GM21515 (cell line): ENCODE results near the gene SULT1A4.
"Not testable (repeated sequence)": the region's sequence is repeated elsewhere in the genome, so short reads cannot be mapped to it uniquely, and the experiment has no call there.

ENCODE experiments used
- ATAC-seq: cut with Tn5 transposase; IDR thresholded peaks from one replicate; pipeline ENCODE4 v1.9.1; 2021; ENCODE audit not compliant: unreplicated experiment

The SULT1A4 gene

DNA sequence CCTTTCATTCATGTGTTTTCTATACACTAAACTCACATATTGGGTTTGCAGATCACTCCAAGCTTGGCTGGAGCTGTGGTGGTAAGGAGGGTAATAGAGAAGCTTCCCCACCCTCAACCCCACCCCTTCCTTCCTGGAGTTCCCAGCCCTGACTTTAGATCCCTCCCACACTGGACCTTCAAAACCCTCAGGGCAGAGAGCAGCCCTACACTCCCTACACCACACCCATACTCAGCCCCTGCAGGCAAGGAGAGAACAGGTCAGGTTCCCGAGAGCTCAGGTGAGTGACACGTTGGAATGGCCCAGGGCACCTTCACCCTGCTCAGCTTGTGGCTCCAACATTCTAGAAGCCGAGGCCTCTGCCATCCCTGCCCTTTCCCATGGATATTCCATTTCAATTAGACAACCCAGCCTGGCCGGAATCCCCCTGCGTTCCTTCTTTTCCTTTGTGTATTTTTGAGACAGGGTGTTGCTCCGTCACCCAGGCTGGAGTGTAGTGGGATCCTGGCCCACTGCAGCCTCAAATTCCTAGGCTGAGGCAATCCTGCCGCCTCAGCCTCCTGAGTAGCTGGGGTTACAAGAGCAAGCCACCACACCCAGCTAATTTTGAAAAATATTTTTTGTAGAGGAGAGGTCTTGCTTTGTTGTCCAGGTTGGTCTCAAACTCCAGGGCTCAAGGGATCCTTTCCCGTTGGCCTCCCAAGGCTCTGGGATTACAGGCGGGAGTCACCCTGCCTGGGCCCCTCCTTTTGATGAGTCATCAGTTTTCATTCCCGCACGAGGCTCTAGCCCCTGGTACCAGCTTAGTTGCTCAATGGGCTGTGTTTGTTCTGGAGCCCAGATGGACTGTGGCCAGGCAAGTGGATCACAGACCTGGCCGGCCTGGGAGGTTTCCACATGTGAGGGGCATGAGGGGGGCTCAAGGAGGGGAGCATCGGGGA lies at the start of gene SULT1A4:
TSS of gene SULT1A4 (plus strand) at position 208 of the 941 bp plus-strand sequence. CDS start 1,473 bp downstream, outside the sequence.
- ATAC-seq, result not testable (repeated sequence)

DNA sequence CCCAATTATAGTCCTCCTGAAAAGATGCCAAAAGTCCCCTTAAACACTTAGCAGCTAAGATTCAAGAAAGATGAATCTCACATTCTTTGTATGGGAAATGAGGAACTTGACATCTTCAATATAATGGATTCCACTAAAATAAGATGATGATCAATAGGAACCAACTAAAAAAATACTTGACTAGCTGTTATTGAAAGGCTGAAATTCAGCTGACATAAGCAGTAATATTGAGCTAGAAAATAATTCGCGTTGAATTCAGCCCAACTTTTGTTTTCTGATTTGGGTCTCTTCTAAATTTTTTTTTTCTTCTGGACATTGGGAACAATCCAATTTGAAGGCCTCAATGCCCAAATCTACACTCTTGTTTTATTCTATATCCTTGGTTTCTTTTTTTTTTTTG lies 36.1 kb upstream of the SULT1A4 start:
- ATAC-seq, result not testable (repeated sequence)

DNA sequence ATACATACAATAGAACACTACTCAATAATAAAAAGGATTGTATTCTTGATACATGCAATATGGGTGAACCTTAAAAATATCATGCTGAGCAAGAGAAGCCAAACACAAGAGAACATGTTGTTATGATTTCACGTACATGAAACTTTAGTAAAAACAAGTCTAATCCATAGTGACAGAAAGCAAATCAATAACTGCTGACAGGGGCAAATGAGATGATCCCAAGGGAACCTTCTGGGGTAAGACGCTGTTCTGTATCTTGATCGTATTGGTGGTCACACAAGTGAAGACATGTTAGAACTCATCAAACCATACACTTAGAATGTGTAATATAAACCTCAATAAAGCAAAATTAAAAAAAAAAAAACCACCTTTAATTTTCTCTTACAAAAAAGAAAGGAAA lies 34.3 kb upstream of the SULT1A4 start:
- ATAC-seq, result not testable (repeated sequence)

DNA sequence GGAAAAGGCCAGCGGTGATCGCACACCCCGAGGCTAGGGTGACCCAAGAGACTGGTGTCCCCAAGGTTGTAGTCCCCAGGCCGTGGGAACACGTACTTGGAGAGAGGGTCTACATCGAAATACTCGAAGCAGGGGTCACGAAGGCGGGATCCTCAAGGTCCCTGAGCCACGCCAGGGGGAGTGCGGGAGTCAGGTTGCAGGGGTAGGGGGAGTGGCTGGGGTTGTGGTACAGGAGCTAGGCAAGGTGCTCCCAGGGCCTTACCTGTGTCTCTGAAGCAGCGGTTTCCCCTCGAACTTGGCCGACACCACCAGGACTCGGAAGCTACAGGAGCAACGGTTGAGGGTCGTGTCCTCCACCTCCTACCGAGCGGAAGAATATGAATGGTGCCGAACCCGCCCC lies 6.0 kb upstream of the SULT1A4 start:
- ATAC-seq, result peak; percentile 14

DNA sequence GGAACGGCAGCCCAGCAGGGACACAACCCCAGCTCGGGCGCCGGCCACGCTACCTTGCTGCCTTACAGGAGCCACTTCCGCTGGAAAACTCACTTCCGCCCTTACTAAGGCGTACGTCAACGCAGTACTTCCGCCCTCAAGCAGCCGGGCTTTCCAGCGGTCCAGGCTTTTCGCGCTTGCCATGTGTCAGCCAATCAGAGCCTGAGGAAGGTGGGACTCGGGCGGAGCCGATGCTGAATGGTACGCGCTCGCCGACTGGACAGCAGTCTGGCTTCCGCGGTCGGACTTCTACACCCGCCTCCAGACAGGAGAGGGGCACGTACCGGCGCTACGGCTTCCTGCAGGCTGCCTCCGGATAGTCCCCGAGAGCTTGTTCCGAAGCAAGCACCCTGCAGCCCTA lies 5.4 kb upstream of the SULT1A4 start, which contains the start of the genes BOLA2 and SLX1B:
TSS of gene BOLA2 (minus strand) at position 83 of the 400 bp plus-strand sequence. CDS start 98 bp downstream, outside the sequence.
TSS of gene SLX1B (plus strand) at position 265 of the 400 bp plus-strand sequence.
- ATAC-seq, result peak; percentile 79

DNA sequence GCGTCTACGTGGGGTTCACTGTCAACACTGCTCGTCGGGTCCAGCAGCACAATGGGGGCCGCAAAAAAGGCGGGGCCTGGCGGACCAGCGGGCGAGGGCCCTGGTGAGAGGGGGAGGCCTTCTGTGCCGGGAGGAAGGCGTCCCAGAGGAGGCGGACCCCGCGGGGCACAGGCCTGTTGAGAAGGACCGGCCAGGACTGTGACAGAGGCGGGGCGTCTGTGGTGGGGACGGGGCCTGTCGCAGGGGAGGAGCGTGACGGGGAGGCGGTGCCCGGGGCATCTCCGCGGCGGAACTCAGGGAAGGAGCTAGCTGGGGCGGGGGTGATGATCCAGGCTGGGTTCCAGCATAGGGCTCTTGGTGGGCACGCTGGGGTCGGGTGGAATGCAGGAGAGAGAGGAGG lies 4.9 kb upstream of the SULT1A4 start:
- peak; percentile 53 for ATAC-seq

DNA sequence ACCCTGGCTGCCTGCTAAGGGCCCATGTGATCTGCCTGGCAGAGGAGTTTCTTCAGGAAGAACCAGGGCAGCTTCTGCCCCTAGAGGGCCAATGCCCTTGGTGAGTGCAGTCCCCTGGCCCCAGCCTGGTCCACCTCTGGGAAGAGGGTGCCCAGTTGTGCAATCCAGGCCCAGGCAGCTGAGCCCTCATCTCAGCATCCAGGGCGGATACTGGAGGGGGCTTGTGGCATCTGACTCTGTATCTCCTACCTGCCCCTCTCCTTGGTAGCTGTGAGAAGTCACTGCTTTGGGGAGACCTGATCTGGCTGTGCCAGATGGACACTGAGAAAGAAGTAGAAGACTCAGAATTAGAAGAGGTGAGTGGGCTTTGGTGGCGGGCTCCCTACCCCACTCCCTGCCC lies 2.1 kb upstream of the SULT1A4 start:
- not testable (repeated sequence) for ATAC-seq

DNA sequence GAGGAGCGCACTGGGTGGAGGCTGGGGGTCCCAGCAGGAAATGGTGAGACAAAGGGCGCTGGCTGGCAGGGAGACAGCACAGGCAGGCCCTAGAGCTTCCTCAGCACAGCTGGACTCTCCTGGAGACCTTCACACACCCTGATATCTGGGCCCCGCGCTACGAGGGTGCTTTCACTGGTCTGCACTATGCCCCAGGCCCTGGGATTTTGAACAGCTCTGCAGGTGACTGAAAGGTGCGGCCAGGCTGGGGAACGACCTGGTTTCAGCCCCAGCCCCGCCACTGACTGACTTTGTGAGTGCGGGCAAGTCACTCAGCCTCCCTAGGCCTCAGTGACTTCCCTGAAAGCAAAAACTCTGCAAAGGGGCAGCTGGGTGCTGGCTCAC lies 926 bp downstream of the SULT1A4 start:
- not testable (repeated sequence) for ATAC-seq

DNA sequence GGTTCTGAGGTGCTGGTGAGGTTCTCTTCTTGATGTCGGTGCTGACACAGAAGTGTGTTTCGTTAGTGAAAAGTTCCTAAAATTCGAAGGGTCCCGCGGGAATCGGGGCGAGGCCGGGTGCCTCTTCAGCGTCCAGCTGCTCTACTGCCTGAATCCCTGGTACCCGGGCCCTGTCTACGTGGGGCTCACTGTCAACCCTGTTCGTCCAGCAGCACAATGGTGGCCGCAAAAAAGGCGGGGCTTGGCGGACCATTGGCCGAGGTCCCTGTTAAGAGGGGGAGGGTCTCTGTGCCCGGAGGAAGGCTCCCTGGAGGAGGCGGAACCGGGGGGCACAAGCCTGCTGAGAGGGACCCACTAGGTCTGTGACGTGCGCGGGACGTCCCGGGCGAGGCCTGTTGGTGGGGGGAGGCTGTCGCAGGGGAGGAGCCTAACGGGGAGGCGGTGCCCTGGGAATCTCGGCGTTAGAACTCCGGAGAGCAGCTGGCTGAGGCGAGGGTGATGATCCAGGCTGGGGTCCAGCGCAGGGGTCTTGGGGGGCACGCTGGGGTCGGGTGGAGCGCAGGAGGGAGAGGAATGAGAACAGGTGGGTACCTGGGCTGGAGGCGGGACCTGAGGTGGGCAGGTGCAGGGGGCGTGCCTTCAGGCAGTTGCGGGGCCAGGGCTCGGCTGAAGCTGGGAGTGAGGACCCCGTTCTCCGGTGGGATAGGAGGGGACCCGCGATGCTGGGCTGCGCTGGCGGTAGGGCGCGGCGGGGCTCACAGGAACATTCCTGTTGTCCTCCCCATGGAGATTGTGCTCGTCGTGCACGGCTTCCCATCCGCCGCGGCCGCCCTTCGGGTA lies 6.5 kb downstream of the SULT1A4 start:
- ATAC-seq, result not testable (repeated sequence)

DNA sequence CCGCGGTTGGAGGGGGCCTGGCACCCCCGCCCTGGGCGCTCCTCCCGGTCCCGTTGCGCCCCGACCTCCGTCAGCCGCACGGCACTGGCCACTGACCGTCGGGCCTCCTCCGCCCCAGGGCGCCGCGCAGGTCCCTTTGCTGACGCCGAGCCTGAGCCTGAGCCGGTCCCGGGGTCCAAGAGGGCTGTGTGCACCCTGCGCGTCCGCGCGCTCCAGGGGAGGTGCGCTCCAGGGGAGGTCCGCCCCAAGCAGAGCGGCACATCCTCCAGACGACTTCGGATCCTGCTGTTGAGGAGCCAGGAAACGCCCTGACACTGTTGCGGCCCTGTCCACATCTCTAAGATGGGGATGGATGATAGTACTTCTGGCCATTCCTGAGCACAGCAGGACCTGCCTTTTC lies 7.2 kb downstream of the SULT1A4 start:
- not testable (repeated sequence) for ATAC-seq

DNA sequence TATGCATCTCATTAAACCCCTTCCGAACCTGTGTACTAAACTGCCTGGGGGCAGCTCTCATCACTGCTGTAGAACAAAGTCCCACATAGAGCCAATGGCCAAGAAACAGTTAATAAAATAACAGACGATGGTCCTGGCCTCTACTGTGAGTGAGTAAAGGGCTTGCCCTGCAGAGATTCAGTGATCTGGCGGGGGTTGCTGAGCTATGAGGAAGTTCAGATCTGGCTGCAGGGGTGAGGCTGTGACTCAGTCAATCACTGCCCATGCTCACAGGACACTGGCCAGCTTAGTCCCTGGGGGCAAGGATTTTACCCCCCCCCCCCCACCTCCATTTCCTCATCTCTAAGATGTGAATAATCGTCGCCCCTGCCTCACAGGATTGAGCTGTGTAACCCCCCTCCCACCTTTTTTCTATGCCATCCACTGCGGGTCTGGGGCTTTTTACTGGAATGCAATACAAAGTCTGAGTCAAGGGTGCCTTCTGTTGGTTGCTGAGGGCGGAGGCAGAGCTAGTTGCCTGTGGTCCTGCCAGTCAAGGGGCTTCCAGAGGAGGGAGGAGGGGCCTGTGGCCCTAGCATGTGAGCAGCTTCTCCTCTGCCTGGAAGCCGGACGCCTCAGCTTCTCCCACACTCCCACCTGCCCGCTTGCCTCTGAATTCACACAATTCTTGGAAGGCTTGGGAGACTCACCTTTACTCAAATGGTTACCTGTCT lies 8.1 kb downstream of the SULT1A4 start:
- not testable (repeated sequence) for ATAC-seq

DNA sequence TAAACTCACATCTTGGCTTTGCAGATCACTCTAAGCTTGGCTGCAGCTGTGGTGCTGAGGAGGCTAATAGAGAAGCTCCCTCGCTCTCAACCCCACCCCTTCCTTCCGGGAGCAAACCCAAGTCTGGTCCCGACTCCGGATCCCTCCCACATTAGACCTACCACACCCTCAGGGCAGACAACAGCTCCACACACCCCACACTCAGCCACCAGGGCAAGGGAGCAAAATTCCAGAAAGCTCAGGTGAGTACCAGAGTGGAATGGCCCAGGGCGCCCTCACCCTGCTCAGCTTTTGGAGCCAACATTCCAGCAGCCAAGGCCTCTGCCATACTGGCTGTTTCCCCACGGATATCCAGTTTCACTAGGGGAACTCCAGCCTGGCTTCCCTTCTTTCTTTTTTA lies 9.9 kb downstream of the SULT1A4 start:
- ATAC-seq, result peak; percentile 48

DNA sequence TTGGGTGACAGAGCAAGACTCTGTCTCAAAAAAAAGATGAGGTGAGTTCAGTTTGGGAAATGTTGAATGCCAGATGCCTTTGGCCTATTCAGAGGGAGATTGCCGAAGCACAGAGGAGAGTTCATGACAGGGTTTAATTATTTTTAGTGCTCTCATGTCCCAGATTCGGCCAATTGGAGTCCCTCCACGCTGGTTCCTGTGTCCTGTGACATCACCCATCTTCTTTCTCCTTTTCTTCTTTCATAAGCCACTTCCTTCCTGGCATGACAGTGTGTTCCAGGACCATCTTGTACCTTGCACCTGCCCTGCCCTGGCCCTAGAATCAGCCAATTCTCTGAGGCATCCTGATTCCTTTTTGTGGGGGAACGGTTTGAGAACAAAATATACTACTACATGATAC lies 12.4 kb downstream of the SULT1A4 start:
- ATAC-seq, result not testable (repeated sequence)

DNA sequence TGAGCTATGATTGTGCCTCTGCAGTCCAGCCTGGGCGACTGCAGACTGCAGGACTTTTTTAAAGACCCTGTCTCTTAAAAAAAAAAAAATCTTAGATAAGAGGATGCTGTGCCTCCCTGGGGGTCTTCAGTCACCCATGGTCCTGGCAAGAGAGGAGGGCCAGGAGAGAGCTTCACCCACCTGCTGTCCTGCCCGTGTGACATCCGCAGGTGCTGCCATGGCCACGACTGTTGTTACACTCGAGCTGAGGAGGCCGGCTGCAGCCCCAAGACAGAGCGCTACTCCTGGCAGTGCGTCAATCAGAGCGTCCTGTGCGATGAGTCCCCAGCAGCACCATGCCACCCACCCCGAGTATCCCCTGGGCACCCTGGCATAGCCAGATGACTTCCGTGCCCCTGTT lies 22.6 kb downstream of the SULT1A4 start:
- not testable (repeated sequence) for ATAC-seq

DNA sequence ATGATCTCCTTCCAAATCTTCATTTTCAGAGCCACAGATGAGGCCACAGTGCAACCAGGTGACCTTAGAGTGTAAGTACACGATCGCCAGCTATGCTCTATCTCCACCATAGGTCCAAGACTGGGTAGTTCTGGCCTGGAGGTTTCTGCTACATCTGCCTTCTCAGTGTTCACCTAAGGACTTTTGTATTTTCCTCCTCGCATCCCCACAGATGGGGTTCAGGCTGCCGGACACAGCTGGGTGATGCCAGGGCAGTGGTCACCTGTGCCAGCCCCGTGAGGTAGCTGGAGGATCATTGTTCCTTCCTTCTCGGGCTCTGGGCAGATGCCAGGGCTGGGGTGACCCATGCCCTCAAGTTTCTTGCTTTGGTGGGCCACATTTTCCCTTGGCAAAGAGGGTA lies 46.6 kb downstream of the SULT1A4 start, which contains the start of gene NPIPB12:
TSS of gene NPIPB12 (minus strand) at position 101 of the 400 bp plus-strand sequence.
- ATAC-seq, result not testable (repeated sequence)
